ENCODE results near the gene MAN2A1.

Gene MAN2A1

DNA sequence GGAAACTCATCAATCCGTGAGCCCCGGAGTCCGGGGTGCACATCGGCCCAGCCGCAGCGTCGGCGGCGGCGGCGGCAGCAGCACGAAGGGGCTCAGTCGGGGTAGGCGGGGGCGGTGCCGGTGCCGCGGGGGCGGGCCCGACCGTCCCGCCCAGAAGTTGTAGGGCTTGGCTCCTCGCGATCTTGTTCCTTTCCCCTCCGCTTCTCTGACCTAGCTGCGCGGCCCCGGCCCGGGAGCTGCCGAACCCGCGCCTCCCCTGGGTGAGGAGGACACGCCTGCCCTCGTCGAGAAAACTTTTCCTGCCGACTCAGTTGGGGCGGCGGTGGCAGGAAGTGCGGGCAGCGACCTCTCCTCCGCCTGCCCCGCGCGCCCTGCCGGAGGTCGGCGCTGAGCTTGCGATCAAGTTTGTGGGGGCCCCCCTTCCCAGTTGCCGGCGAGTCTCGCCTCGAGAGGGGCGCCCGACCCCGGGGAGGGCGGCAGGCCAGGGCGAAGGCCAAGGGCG is at the start of gene MAN2A1:
Gene MAN2A1 (plus strand): TSS at position 188 of the 502 bp plus-strand sequence. CDS start 491 bp downstream, outside the sequence.
- peak; percentile 70 for DNase-seq

GRCh38 chr5:109640976-109641375 is 48.8 kb upstream of the MAN2A1 start:
- DNase-seq: no peak

DNA sequence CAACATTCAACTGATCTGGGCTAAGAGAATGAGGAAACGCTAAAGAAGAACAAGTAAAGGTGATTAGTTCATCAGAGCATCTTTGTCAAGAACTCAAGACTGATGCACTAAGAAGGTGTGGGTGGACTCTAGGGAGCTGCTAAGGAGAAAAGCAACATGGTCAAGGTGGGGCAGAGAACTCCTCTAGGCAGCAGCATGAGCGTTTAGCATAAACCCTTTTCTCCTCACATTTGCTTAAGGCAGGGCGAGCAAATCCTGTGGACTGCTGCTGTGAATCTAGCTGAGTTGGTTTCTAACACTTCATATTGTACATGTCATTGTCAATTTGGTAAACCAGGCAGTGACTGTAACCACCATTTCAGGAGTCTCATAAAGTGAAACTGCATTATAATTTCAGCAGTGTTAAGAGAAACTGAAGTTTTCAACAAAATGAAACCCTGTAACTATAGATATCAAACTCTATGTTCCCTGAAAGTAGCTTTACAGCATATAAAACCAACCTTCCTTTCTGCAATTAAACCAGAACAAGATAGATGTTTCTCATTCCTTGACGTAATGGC is 45.9 kb upstream of the MAN2A1 start:
- no peak for DNase-seq

DNA sequence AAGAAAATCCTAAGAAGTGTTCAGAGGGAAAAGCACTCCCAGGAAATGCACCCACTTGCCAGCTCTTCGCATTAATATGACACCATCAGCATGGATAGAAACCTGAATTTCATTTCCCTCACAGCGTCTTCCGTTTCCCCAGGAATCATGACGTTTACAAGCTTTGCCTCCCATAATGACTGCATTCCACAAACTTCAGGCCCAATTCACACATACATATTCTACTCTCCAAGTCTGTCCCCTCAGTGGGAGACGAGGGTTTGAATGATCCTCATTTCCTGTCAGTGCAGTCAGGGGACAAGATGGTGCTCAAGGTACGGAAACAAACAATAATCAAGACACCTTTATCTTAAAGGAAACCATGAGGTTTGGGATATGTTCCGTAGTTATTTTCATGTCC is 44.9 kb upstream of the MAN2A1 start:
- no peak for DNase-seq

GRCh38 chr5:109645707-109646192 is 44.0 kb upstream of the MAN2A1 start:
- no peak for DNase-seq

- DNase-seq: no peak
These were observed 40.4 kb upstream of the MAN2A1 start for GRCh38 chr5:109649318-109649717.

GRCh38 chr5:109650493-109650892 is 39.2 kb upstream of the MAN2A1 start:
- DNase-seq: no peak

DNA sequence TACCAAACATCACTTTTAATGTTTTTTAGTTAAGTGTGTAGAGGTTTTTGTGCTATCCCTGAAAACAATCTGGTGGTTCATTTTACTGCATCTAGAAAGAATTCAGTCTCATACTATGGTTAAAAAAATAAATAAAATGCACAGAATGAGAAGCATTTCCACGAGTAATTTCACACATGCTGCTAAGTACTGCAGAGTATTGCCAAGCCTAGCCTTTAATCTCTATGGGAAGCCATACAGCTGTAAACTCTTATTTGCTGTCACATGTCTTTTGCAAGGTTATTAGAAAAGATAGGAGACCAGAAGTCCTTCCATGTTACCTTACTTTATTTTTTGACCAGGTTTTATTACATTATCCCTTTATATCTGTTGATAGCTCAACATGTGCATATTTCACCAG is 37.6 kb upstream of the MAN2A1 start:
- DNase-seq: no peak

DNA sequence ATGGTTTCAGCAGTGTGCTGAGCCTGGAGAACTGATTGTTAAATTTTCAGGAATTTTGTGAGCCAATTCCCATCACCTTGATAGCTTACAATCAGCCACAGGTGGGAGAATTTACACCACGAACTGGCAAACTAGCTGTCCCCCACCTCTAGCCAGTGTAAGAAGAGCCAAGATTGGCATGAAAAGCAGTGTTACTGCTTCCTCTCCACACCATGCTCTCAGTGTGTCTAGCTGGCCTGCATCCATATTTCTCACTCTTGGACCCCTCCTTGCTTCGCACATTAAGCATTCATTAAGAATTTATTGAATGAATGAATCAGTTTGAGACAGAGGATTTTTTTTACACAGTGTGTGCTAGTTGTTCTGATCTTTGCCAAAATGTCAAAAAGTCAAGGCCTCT is 36.7 kb upstream of the MAN2A1 start:
- no peak for DNase-seq

DNA sequence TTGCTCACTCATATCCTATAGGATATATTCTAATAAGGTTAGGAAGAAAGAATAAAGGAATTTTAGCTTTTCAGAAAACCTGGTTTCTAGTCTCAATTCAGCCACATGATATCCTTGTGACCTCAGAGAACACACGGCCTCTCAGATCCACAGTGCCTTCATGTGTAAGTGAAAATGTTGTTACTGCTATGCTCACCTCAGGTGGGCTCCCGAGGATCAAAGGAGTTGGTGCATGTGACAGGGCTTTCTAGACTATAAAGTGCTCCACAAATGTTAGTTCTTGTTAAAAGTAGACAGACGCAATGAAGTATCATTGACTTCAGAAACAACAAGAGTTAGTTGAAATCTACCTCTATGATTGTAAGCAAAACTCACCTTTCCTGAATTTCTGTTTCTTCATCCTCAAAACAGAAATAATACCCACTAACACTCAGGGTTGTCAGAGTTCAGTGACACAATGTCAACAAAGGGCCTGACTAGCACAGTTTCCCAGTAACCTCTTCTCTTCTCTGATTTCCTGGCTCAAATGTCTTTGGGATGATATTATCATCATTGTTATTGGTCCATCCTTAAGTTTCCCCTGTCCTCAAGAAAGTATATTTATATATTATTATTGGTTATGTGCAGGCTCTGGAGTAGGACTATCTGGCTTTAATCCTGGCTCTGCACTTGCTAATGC is 36.0 kb upstream of the MAN2A1 start:
- no peak for DNase-seq

- DNase-seq: peak; percentile 64
These were observed 35.3 kb upstream of the MAN2A1 start for GRCh38 chr5:109654455-109654854.

DNA sequence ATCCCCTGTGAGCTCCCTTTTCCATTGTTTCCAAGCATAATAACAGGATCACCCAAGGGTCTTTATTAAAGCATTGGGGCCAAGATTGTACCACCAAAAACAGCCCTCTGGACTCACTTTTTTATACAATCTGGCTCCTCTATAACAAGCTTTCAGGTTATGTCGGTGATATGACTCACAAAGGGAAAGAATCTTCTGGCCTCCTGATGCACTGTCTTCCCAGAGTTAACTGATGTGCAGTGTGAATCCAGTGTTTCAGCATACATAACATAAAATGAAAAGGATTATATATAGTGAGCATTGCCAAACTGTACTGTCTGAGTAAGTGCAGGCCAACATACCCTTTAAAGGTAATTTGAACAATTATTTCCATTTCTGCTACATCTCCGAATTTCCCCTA is 33.9 kb upstream of the MAN2A1 start:
- no peak for DNase-seq

DNA sequence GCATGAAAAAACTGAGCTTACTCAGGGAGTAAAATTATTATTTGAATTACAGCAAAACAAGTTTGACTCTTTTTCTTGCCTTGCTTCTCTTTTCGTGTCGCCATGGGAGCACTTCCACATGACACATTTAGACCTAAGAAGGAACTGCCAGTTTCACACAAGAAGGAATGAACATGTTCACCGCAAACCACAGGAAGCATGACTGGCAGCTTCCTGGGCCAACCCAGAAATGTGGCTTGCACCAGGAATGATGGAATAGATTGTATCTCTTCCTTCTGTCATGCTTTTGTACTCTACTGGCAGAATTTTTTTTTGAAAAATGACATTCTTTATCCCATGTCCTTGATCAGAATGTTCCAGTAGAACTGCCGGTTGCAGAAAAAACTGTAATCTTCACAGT is 32.9 kb upstream of the MAN2A1 start:
- DNase-seq: peak; percentile 96

GRCh38 chr5:109659901-109660300 is 29.8 kb upstream of the MAN2A1 start:
- no peak for DNase-seq

DNA sequence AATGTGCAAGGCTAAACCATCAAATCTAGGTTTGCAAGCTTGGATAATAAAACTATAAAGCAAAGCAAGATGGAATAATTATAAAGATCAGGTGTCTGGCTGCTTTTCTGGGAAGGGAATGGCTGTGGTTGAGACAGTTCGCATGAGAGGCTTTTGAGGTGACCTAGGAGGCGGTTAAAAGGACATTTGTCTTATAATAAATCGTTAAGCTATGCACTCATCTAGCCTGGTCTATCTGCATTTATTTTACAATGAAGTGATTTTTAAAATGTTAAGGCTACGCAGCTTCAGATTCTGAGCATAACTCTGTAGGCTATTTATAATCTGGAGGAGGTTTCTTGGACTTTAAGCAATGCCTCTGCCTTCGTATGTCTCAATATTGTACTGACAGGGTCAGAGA is 29.4 kb upstream of the MAN2A1 start:
- no peak for DNase-seq

GRCh38 chr5:109668237-109668636 is 21.5 kb upstream of the MAN2A1 start:
- no peak for DNase-seq

- DNase-seq: no peak
These were observed 20.9 kb upstream of the MAN2A1 start for GRCh38 chr5:109668668-109669422.

DNA sequence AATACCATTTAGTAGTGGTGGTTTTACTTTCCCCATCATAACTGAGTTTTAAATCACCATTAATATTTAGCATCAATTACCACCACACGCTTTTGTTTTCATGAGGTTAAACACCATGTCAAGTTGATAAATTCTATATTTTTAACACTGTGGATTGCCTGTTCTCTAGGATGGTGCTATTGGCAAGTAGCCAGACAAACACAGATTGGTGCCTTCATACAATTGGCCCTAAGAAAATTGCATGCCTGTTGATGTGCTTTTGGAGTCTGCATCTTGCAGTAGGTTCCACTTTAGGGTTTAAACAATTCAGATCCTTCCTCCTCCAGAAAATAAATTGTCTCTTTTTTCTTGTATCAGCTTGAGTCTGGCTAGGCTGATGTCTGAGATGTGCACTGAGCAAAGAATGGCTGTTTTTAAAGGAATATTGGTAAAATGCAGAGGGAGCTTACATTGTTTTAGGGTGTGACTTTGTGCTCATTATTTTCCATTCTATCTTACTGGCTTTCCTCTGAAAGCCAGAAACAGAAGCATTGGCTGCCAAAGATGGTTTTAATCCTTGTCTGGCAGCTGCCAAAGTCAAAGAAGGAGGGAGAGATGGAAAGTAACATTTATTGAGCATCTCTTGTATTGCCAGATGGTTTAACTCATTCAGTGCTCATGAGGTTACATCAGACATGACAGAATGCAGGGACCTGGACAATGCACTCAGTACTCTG is 19.6 kb upstream of the MAN2A1 start:
- no peak for DNase-seq

DNA sequence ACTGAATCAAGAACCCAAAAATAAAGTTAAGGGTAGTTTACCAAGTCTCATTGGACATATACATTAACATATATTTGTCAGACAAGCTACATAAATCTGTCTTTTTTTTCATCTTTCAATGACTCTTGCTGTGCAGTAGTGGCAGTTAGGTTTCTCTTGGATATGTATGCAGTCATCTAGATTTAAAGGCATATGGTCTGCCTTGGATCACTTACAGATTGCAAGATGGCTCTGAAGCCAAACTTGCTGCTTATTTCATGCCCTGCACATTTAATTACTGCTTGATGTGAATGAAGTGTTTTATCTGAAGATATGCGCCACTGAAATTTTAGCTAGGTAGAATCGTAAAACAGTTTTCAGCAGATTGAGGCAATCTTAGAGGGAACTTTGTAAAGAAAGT is 18.6 kb upstream of the MAN2A1 start:
- DNase-seq: no peak

DNA sequence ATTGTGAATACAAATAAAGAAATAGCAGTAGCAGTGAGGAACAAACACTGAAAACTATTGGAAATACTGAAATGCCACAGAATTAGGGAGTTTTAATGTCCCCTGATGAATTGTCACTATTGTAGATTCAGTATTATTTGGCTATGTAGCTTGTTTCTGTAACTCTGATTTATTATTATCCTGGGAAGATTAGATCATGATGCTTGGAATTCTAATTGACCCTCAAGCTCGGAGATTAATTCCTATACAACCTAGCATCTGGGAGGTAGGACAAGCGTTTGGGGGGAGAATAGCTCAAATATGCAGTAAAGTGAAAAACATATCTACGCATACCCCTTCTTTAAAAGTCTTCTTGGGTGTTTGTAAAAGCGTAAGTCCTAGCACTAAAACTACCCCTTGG is 15.1 kb upstream of the MAN2A1 start:
- no peak for DNase-seq

- DNase-seq: no peak
These were observed 12.8 kb upstream of the MAN2A1 start for GRCh38 chr5:109676920-109677319.

GRCh38 chr5:109678447-109678846 is 11.3 kb upstream of the MAN2A1 start:
- no peak for DNase-seq

GRCh38 chr5:109681763-109682162 is 8.0 kb upstream of the MAN2A1 start:
- no peak for DNase-seq
